Amygdala (tissue), 56 donors: ENCODE data around the gene CLK3.
"Not testable (repeated sequence)": the region's sequence is repeated elsewhere in the genome, so short reads cannot be mapped to it uniquely, and the experiment has no call there.

Experiments used
- DNase-seq, 56 donors: peaks; one replicate each; lab custom pipeline; 2025; lab: John Stamatoyannopoulos, UW

CLK3 gene

GRCh38 chr15:74615508-74616365 is at the start of gene CLK3:
TSS of gene CLK3 (plus strand) at chr15:74615836. CDS start at chr15:74619197, 3,361 bp downstream.
- DNase-seq: peak; percentile 58 to 98 (median 88)

- DNase-seq: no peak
These were observed 47.0 kb upstream of the CLK3 start for GRCh38 chr15:74568594-74568993.

- no peak for DNase-seq
These were observed 45.9 kb upstream of the CLK3 start for GRCh38 chr15:74569731-74570070.

GRCh38 chr15:74571191-74571590 is 44.4 kb upstream of the CLK3 start:
- no peak for DNase-seq

GRCh38 chr15:74573987-74574386 is 41.6 kb upstream of the CLK3 start:
- DNase-seq: no peak

- no peak for DNase-seq
These were observed 37.1 kb upstream of the CLK3 start for GRCh38 chr15:74578496-74578994.

- DNase-seq: no peak
These were observed 36.6 kb upstream of the CLK3 start for GRCh38 chr15:74579001-74579400.

- DNase-seq: no peak
These were observed 34.9 kb upstream of the CLK3 start for GRCh38 chr15:74580538-74581350.

GRCh38 chr15:74584204-74584603 is 31.4 kb upstream of the CLK3 start:
- DNase-seq: no peak

GRCh38 chr15:74584779-74585178 is 30.9 kb upstream of the CLK3 start:
- DNase-seq: peak in 39 of 56 donors; percentile 9 to 74 (median 37)

GRCh38 chr15:74585191-74585590 is 30.4 kb upstream of the CLK3 start:
- no peak for DNase-seq

- DNase-seq: no peak
These were observed 29.8 kb upstream of the CLK3 start for GRCh38 chr15:74585857-74586256.

GRCh38 chr15:74589826-74590225 is 25.8 kb upstream of the CLK3 start:
- no peak for DNase-seq

- DNase-seq: no peak
These were observed 23.4 kb upstream of the CLK3 start for GRCh38 chr15:74592222-74592621.

- DNase-seq: no peak
These were observed 22.5 kb upstream of the CLK3 start for GRCh38 chr15:74593122-74593521.

- DNase-seq: no peak
These were observed 21.2 kb upstream of the CLK3 start for GRCh38 chr15:74594455-74594854.

- DNase-seq: no peak
These were observed 20.4 kb upstream of the CLK3 start for GRCh38 chr15:74595271-74595670.

GRCh38 chr15:74596736-74597135 is 18.9 kb upstream of the CLK3 start:
- DNase-seq: not testable (repeated sequence)

- peak in 1 of 56 donors; percentile 8 for DNase-seq
These were observed 18.4 kb upstream of the CLK3 start for GRCh38 chr15:74597146-74597705.

GRCh38 chr15:74598126-74598842 is 17.4 kb upstream of the CLK3 start:
- peak; percentile 45 to 96 (median 88) for DNase-seq
